Measurements from ENCODE around the gene KLHL29.
A peak's percentile ranks its signal among the peaks of the same experiment; 100 is the strongest.

The KLHL29 gene

DNA sequence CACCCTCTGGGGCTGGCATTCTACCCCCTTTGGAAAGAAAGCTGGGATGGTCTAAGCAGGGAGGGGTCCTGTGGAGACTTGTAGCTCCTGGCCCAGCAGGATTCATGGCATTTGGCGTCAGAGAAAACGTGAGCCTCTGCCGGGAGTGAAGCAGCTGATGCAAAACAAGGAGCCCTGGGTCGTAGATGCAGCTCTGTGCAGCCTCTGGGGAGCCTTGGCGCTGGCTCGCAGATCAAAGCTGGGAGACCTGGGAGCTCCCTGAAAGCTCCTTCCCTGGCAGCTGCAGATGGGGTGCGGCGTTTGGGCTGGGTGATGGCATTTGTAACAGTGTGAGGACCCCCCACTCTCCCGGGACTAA is 148.3 kb downstream of the KLHL29 start:
- DNase-seq, result no peak

DNA sequence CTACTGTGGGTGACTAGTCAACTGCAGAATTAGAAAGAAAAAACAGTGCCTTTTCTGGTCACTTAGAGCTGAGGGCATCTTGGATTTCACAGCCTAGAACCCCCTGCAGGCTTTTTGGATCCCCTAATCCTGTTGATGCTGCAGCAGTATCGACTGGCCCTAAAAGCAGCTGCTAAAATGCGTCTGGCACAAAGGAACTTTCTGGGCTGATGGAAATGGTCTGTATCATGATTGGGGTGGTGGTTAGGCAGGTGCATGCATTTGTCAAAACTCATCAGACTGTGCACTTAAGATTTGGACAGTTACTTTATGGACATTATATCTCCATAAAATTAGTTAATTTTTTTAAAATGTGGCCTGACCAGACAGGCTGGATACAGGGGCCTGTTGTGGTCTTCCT is 149.8 kb downstream of the KLHL29 start:
- DNase-seq, result no peak

- no peak for DNase-seq
These were observed 151.3 kb downstream of the KLHL29 start for GRCh38 chr2:23536326-23536725.

DNA sequence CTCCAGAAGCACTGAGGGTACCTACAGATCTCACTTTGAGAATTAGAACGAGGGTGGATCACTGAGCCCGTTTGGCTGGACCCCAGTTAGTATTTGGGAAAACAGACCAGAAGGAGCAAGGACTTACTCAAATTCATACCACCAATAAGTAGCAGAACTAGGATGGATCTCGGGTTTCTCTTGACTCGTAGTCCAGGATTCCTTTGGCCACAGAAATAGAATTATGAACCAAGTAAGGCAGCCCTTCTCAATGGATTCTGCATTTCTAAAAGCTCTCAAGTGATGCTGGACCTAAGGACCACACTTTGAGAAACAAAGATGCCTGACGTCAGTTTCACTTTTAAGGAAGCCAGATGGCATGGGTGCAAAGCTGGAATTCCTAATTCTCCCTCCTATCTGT is 153.0 kb downstream of the KLHL29 start:
- no peak for DNase-seq

- no peak for DNase-seq
These were observed 153.6 kb downstream of the KLHL29 start for GRCh38 chr2:23538566-23538965.

DNA sequence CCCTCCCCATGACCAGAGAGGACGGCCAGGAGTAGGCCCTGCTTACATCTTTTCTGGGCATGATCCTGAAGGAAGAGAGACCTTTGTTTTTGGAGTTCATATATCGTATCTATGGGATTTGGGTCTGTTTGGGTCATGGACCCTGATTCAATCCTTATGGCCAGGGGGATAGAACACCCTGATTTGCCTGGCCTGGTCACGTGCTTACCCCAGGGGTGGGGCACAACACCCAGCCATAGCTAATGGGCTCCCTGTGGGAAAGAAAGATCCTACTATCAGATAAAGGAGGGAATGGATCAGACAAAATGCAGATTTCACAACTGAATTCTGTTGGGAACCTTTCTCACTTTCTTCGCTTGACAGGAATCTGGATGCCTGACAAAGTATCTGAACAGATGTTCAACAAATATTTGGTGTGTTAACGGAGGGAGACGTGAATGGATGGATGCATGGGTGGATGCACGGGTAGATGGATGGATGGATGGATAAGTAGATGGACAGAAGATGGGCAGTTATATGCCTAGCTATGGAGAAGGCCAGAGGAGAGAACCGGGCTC is 155.9 kb downstream of the KLHL29 start:
- no peak for DNase-seq

DNA sequence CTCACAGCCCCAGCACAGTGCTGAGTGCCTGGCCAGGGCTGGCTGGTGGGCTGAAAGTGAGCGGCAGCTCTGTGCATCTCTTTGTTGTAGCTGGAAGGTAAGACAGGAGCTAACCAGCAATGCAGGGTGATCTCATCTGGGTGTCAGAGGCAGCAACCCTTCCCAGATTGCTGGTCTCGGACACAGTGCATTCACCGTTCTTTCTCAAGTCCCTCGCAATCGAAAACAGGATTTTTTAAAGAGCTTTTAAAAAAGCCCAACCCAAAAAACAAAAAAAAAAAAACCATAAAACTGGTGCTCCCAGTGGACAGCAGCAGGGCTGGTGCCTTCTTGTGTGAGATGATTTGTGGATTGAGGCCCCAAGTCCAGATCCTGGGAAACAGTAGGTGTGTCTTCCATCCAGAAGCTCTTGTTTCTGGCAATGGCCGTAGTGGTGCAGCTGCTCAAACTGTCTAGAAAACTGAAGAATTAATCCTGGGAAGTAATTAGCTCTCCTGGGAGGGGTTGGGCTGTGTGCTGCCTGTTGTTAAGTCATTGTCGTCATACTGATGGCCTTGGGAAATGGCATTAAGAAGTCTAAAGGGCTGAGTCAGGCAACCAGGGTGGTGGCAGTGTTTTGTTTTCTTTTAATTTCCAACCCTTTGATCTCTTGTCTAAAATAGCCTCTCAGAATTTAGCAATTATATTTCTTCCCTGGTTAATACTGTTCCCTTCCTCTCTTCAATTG is 156.7 kb downstream of the KLHL29 start:
- DNase-seq, result no peak

DNA sequence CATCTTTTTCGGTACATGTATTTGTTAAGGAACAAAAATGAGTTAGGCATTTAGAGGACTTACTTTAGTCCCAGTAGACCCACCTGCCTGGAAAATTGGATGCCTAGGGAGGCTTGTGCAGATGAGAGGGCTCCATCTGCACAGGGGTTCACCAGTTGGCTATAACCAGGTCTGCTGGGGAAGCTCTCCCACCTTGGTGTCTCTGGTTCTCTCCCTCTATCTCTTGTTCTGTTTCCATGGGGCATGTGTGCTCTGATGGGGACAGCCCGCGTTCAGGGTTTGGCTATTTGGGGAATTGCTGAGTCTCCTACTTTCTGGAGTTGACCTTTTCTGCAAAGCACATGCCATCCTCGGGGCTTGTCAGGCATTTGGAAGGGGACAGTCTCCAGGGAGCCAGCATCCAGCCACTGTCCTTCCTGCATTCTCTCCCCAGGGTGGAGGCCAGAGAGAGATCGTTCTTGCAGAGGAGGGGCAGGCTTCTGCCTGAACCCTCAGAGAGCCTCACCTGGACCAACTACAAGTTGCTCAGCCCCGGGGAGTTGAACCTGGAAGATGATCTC is 157.3 kb downstream of the KLHL29 start:
- no peak for DNase-seq

DNA sequence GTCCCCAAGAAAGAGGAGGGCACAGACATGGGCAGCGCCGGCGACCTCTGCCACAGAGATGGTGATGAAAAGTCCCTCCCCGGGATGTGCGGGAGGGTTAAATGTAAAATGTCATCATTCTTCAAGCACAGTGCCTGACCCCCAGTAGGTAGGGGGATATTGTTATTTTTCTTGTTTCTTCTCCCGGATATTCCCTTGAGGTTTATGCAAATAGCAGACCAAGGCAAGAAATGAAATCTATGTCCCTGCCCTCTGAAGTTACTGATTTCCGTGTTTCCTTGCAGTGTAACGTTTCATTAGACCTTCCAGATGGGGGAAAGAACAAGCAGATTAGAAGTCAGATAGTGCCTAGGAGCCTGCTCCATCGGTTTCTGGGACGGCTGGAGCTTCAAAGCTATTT is 158.3 kb downstream of the KLHL29 start:
- DNase-seq, result no peak

DNA sequence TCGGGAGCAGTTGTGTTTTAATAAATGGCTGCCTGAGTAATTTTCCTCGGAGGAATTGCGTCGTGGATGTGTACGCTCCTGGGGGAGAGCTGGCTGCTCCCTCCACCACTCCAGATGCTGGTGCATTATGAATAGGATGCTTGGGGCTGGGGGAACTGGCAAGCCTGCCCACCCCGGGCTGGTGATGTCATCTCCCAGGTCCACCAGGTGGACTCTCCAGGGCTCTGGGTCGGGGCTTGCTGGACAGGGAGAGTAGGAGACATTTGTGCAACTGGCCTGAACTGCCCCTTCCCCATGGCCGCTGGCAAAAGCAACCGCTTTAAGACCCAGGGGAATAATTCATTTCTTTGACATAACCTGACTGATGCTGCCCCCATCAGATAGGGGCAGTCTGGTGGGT is 158.7 kb downstream of the KLHL29 start:
- DNase-seq, result no peak

DNA sequence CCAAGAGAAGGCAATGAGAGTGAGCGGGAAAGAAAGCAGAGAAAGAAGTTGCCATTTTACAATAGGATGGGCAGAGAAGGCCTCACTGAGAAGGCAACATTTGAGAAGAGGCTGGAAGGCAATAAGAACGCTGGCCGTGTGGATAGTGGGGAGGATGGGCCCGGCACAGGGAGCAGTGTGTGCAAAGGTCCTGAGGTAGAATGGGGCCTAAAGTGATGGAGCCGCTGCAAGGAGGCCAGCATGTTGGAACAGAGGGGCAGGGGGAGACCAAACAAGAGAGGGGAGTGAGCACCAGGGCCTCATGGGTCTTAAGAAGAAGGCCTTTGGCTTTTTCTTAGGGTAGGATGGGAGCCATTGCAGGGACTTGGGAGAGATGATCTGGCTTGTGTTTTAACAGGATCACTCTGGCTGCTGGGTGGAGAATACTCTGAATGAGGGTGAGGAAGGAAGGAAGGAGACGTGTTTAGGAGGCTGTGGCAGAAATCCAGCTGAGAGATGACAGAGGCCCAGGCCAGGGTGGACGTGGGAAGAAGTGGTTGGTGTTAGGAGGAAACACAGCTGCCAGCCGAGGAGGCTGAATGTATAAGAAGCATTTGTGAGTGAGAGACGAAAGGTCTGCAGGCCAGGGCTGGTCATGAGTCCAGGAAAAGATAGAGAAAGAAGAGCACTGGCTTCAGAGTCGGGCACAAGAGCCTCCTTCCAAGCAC is 159.8 kb downstream of the KLHL29 start:
- DNase-seq, result peak in 2 of 4 experiments; percentile 4 to 17

DNA sequence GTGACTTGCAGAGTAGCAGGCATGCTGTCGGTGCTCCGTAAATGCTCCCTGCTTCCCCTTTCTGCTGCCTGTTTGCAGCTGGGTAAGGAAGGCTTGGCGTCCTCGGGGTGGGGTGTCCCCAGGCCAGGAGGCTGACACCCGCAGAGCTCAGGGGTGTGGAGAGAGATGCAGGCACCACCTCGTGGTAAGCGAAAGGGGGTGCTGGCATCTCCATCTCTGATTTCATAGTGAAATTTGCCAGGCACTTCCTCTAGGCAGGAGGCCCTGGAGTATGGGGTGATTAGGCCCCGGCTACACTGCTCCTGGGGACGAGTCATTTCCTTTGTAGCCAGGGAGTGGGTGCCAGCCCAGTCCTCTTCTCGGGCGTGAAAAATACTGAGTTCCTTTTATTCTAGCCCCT is 160.4 kb downstream of the KLHL29 start:
- peak; percentile 26 to 59 (median 30) for DNase-seq

DNA sequence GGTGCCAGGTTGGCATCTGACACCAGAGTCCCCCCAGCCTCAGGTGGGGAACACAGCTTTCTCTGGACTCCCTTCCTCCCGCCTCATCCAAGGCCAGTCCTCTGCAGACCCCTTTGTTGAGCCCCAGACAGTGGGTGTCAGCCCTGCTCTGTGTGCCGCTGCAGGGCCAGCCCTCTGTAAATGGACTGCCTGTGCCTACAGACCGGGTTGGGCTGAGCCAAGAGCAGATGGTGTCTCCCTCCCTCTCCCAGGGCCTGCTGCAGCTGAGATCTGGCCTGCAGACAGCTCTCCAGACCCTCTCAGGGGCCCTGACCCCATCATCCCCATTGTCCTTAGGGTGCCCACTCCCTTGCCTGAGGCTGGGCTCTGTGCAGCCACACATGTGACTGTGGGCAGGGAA is 160.8 kb downstream of the KLHL29 start:
- no peak for DNase-seq

DNA sequence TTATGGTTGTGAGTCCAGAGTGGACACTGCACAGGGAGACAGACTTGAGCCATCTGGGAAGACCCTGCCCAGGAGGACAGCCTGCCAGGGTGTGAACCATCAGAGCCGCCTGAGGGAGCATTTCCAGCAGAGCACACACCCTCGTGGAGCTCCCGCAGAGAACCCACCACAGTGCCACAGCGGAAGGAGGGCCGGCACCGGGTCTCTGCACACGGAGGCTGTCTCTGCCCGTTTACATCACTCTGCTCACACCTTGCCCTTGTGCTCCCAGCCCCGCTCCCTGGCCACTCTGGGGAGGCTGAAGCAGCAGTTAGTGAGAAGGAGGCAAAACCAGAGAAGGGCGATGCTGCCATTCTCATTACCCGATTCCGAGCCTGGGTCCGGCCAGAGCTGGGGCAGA is 161.9 kb downstream of the KLHL29 start:
- no peak for DNase-seq

DNA sequence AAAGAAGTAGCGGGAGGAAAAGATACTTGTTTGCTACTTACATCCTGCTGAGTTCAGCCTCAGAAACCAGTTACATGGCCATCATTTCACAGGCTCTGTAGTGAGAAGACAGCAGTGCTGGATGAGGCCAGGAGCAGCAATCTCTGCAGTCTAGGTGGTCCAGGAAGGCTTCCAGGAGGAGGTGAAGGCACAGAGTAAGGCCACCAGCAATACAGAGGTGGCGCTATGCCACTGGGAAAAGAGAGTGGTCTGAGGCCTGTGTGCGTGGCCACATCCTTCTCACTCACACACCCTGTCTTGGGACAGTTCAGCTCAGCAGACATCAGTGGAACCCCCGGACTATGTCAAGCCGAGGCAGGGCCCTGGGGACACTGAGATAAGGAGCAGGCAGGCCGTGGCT is 162.7 kb downstream of the KLHL29 start:
- no peak for DNase-seq

GRCh38 chr2:23548143-23548769 is 163.3 kb downstream of the KLHL29 start:
- peak in 2 of 4 experiments; percentile 4 to 8 for DNase-seq

DNA sequence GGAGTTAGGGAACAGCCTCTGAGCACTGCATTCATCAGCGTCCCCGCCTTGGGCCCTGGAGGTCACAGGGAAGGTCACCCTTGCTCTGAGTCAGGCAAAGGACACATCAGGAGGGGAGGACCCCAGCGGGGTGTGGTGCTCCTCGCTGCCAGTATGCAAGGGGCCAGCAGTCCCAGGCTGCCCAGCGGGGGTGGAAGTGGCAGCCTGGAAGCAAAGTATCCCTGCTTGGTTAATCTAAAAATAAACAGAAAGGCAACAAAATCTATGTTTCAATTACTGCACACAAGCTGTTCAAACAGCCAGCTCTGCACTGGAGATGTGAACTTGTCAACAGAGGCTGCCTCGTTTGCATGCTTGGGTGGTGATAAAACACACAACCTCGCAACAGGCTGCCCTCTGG is 164.1 kb downstream of the KLHL29 start:
- no peak for DNase-seq

GRCh38 chr2:23549821-23550530 is 165.0 kb downstream of the KLHL29 start:
- no peak for DNase-seq

GRCh38 chr2:23550553-23550952 is 165.6 kb downstream of the KLHL29 start:
- DNase-seq, result no peak

GRCh38 chr2:23551875-23552274 is 166.9 kb downstream of the KLHL29 start:
- no peak for DNase-seq

- no peak for DNase-seq
These were observed 168.6 kb downstream of the KLHL29 start for GRCh38 chr2:23553561-23553960.

DNA sequence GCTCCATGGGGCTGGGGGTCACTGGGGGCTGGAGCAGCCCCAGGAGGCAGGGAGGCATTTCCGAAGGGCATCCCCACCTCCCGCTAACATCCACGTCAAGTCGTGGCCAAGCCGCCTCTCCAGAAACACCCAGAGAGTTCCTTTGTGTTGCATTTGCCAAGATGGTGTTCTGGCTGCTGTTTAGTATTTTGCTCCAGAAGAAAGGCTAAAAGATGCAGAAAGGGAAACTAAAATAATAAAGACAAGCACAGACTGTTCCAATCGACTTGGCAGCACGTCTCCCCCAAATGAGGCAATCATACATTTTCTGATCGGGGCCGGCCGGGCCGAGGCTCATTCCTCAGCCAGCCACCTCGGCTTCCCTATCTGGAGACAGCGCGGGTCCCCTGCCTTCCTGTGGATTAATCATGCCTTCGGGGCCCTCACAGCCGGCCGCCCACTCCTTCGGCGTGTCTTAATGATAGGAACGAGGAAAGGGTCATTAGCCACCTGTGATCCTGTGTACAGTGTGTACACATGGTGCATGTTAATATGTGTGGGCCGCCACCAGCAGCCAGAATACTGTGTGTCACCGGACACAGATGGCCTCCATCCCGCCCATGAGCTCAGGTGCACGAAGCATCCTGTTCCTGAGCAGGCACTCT is 169.2 kb downstream of the KLHL29 start:
- DNase-seq, result no peak

All from suppressor macrophage (primary cell).